Ishikawa (cell line): Measurements from ENCODE around the gene RNF214.

Experiments
- CEBPB ChIP-seq: IDR thresholded peaks from 2 replicates; pipeline ENCODE4 v1.6.1; 2012
- CREB1 ChIP-seq: IDR thresholded peaks from 2 replicates; pipeline ENCODE4 v1.6.1; 2012; ENCODE audit warnings: low read depth
- EGR1 ChIP-seq: IDR thresholded peaks from 2 replicates; pipeline ENCODE4 v1.6.1; 2012
- EP300 ChIP-seq: IDR thresholded peaks from 2 replicates; pipeline ENCODE4 v1.6.1; 2012; ENCODE audit warnings: borderline replicate concordance
- FOXM1 ChIP-seq: IDR thresholded peaks from 2 replicates; pipeline ENCODE4 v1.6.1; 2012; ENCODE audit warnings: low read depth, borderline replicate concordance
- RAD21 ChIP-seq: IDR thresholded peaks from 2 replicates; pipeline ENCODE4 v1.6.1; 2012; ENCODE audit warnings: low read depth
- TAF1 ChIP-seq: IDR thresholded peaks from 2 replicates; pipeline ENCODE4 v1.6.1; 2012; ENCODE audit warnings: low read depth, mild to moderate bottlenecking
- TEAD4 ChIP-seq: IDR thresholded peaks from 2 replicates; pipeline ENCODE4 v1.6.1; 2012
- YY1 ChIP-seq: IDR thresholded peaks from 2 replicates; pipeline ENCODE4 v1.6.1; 2012; ENCODE audit warnings: low read depth
- ZBTB7A ChIP-seq: IDR thresholded peaks from 2 replicates; pipeline ENCODE4 v1.6.1; 2012; ENCODE audit warnings: low read depth
- TF ChIP-seq, protein P1 (sequence below): IDR thresholded peaks from 2 replicates; pipeline ENCODE4 v1.6.1; 2012
- TF ChIP-seq, protein P2 (sequence below): IDR thresholded peaks from 2 replicates; pipeline ENCODE4 v1.6.1; 2012; ENCODE audit warnings: low read depth, mild to moderate bottlenecking
- TF ChIP-seq, protein P3 (sequence below): IDR thresholded peaks from 2 replicates; pipeline ENCODE4 v1.6.1; 2012

The RNF214 gene

DNA sequence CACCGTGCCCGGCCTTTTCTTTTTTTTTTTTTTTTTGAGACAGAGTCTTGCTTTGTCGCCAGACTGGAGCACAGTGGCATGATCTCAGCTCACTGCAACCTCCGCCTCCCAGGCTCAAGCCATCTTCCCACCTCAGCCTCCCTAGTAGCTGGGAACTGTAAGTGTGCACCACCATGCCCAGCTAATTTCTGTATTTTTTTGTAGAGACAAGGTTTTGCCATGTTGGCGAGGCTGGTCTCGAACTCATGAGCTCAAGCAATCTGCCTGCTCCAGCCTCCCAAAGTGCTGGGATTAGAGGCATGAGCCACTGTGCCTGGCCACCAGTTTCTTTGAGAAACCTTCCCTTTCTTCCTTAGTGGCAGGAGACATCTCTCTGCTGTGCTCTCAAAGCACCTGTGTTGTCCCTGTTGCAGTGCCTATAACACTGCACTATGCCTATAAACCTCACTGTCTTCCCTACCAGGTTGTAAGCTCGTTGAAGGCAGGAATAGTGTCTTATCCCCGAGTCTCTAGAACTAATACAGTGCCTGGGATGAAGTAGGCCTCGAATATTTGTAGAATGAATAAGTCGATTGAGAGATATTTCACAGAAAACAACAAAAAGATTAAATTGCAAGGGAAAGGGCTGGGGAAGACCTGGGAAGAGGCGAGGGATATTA, 19.6 kb upstream of the RNF214 start:
- TF ChIP-seq, protein P1, sequence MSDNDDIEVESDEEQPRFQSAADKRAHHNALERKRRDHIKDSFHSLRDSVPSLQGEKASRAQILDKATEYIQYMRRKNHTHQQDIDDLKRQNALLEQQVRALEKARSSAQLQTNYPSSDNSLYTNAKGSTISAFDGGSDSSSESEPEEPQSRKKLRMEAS = no peak
- TF ChIP-seq CEBPB (no peak), YY1 (no peak), TAF1 (no peak), RAD21 (no peak), ZBTB7A (no peak), EP300 (no peak), FOXM1 (no peak), EGR1 (no peak)
- TF ChIP-seq, protein P2, sequence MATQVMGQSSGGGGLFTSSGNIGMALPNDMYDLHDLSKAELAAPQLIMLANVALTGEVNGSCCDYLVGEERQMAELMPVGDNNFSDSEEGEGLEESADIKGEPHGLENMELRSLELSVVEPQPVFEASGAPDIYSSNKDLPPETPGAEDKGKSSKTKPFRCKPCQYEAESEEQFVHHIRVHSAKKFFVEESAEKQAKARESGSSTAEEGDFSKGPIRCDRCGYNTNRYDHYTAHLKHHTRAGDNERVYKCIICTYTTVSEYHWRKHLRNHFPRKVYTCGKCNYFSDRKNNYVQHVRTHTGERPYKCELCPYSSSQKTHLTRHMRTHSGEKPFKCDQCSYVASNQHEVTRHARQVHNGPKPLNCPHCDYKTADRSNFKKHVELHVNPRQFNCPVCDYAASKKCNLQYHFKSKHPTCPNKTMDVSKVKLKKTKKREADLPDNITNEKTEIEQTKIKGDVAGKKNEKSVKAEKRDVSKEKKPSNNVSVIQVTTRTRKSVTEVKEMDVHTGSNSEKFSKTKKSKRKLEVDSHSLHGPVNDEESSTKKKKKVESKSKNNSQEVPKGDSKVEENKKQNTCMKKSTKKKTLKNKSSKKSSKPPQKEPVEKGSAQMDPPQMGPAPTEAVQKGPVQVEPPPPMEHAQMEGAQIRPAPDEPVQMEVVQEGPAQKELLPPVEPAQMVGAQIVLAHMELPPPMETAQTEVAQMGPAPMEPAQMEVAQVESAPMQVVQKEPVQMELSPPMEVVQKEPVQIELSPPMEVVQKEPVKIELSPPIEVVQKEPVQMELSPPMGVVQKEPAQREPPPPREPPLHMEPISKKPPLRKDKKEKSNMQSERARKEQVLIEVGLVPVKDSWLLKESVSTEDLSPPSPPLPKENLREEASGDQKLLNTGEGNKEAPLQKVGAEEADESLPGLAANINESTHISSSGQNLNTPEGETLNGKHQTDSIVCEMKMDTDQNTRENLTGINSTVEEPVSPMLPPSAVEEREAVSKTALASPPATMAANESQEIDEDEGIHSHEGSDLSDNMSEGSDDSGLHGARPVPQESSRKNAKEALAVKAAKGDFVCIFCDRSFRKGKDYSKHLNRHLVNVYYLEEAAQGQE = no peak
- TF ChIP-seq, protein P3, sequence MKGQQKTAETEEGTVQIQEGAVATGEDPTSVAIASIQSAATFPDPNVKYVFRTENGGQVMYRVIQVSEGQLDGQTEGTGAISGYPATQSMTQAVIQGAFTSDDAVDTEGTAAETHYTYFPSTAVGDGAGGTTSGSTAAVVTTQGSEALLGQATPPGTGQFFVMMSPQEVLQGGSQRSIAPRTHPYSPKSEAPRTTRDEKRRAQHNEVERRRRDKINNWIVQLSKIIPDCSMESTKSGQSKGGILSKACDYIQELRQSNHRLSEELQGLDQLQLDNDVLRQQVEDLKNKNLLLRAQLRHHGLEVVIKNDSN = no peak

DNA sequence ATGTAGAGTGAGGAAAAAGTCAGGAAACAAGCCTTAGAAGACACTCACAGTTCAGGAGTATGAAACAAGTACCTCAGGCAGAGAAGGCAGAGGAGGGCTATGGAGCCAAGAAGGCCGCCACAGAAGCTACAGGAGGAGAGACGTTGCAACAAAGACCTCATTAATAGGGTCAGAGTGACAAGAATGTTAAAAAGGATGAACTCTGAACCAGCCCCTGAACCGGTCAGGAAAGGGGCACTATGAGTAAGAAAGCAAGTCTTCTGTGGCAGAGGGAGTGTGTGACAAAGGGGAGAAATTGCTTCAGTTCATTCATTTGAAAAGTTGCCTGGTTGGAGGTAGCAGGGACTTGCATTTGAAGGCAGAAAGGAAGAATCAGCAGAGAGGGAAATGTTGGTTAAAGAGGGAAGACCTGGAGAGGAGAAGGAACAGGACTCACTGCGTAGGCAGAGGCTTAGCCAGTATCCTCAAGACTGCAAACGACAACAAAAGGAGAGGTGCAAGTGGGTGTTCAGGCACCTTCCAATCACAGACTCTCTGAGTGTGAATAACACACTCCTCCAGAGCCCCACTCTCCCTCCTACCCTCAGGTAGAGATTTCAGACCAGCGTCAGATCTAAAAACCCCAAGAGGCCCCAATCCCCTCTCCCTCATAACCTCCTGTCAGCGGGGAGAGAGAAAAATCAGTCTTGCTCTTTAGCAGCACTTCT, 17.9 kb upstream of the RNF214 start:
- no peak for TF ChIP-seq TEAD4
- no peak for TF ChIP-seq CREB1
- TF ChIP-seq, protein P2 = no peak
- no peak for TF ChIP-seq YY1
- no peak for TF ChIP-seq CEBPB
- TF ChIP-seq ZBTB7A = no peak
- TF ChIP-seq EGR1 = no peak

DNA sequence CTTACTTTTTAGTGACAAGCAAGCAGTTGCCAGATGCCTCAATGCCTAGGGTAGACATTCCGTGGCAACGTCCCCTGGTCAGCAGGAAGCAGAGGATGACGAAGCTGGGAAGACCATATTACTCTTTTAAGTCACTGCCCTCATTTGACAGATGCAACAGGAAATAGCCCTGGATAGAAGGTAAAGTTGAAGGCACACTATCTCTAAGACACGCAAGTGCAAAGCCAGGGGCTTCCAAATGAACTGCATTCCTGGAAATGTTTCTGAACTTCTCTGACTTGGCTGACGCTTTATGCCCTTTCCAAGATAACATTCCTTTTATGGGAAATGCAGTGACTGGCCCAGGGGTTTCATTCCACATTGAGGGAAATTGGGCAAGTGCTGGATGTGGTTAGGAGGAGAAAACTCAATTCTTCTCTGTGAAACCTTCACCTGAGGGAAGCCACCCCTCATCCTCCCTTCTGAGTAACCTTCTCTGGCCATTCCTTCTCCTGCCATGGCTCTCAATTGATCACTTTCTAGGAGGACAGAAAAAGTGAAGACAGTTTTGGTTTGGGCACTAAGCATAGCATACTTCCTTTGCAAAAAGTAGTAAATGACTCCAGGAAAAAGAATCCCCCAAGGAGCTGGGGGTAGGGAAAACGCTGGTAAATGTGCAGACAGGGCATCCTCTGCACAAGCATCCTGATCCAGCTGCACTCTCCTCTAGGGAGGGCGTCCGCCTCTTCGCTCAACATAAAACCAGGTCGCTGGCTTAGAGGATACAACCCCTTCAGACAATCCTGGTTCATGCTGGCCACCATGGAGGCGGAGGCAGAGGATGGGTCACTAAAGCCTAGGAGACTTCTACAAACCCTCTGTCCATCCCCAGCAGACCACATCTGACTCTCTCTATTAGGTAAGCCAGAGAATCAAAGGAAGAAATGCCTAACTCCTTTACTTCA, 15.1 kb upstream of the RNF214 start:
- TF ChIP-seq YY1 (no peak), TEAD4 (no peak), EGR1 (no peak), TAF1 (no peak), ZBTB7A (no peak)
- TF ChIP-seq, protein P3 = no peak

DNA sequence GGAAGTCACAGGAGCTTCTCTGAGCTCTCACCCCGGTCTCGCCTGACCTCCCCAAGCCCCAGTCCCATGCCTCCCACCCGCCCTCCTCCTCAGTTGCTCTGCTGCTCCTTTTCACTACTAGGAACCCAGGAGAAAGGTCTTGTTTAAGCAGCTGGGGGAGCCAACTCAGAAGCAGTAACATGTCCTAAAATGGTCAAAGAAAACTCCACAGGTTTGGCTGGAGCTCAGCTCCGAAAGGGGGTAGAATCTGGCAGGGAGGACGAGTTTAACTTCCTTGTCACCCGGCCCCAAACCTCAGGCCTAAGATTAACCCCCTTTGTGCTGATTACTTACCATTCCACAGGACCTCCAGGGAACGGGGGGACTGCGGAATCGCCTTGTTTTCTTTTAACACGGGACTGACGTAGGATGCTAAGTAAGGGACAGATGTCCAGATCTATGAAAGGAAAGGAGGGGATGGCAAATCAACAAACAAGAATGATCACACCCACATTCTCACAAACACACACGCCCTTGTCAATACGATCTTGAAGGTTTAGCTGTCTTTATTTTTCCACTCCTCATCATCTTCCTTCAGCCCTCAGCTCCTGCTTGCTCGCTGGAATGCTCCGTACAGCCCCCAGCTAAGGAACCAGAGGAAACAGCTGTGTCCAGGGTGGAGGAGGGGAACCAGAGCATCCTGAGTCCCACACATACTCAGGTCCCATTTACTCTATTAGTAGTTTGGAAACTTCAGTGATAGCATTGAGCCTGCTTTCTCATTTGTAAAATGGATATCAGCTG, 14.1 kb upstream of the RNF214 start:
- no peak for TF ChIP-seq YY1
- TF ChIP-seq CEBPB = no peak
- TF ChIP-seq TAF1 = no peak
- no peak for TF ChIP-seq CREB1
- TF ChIP-seq, protein P2 = no peak
- TF ChIP-seq, protein P3 = no peak
